Measurements from ENCODE around the gene EIF5A2.

Gene EIF5A2

GRCh38 chr3:170844377-170844776 is 64.1 kb downstream of the EIF5A2 start:
- no peak for DNase-seq

GRCh38 chr3:170840291-170840859 is 68.1 kb downstream of the EIF5A2 start:
- DNase-seq: no peak

- DNase-seq: no peak
Observed at GRCh38 chr3:170839518-170840100, 68.8 kb downstream of the EIF5A2 start.
